GM21447 (cell line): ENCODE results near the gene LARP4B.
A peak's percentile ranks its signal among the peaks of the same experiment; 100 is the strongest.
"Not testable (repeated sequence)": the region's sequence is repeated elsewhere in the genome, so short reads cannot be mapped to it uniquely, and the experiment has no call there.

Experiments used
- ATAC-seq: cut with Tn5 transposase; IDR thresholded peaks from one replicate; pipeline ENCODE4 v1.9.1; 2021; ENCODE audit not compliant: unreplicated experiment

The LARP4B gene

GRCh38 chr10:958856-959255, 27.4 kb upstream of the LARP4B start:
- no peak for ATAC-seq

DNA sequence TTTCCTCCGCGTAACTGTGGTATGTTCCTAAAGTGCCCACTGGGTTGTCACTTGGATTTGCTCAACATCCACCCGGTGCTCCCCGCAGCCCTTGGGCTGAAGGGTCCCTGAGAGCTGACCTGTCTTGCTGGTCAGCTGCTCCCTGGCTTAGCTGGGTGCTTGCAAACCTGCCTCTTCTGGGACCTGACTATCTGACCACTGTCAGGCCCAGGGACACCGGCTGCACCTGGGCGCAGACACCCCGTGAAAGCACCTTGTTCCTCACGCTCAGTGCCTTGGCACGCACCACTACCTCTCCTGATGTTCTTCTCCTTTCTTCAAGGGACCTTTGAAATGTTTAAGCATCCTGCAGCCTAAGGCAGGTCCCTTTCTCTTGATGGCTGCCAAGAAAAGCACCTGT, 26.6 kb upstream of the LARP4B start:
- no peak for ATAC-seq

GRCh38 chr10:955820-956217, 24.3 kb upstream of the LARP4B start:
- ATAC-seq, result no peak

DNA sequence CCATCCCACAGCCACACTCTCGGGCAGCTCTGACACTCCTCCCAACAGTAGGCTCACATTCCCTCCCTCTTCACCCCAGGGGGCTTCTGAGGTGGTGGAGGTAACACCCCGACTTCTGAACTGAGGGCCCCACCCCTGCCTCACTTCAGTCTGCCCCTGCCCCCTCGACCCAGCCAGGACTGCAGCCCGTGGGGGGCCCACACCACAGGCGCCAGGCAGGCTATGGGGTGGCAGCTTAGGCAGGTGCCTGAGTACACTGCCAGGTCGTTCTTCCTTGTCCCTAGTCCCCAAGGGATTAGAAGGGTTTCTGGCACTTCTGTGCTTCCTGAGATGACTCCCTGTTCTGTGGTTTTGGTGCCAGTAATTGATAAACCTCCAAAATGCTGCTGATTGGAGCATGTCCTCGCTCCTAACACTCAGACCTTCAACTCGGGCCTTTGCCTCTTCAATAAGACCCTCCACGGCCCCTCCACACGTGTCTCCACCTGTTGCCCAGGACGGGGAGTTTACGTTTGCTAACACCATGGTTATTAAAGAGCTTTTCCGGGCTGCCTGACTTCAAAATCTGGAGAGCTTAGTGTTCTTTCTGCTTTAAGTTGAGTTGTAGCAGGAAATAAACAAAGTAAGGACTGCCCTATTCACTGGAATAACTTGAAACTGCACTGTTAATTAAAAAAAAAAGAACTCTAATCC, 23.8 kb upstream of the LARP4B start:
- no peak for ATAC-seq

DNA sequence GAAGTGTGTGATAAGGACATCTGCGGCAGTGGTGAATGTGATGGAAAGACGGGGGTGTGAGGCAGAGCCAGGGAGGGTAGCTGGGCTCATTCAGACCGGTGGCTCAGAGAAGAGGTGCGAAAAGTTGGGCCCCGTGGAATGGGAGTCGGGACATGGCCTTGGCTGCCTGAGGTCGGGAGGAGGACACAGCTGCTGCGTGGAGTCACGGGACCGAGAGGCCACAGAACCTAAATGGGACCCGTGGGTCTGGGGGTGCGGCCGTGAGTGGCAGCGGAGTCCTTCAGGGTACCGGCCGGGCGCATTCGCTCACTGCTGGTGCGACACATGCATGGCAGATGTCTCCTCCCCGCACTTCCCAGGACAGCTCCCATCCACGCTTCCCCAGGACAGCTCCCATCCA, 22.9 kb upstream of the LARP4B start:
- ATAC-seq, result no peak

GRCh38 chr10:953836-954235, 22.3 kb upstream of the LARP4B start:
- ATAC-seq, result no peak

DNA sequence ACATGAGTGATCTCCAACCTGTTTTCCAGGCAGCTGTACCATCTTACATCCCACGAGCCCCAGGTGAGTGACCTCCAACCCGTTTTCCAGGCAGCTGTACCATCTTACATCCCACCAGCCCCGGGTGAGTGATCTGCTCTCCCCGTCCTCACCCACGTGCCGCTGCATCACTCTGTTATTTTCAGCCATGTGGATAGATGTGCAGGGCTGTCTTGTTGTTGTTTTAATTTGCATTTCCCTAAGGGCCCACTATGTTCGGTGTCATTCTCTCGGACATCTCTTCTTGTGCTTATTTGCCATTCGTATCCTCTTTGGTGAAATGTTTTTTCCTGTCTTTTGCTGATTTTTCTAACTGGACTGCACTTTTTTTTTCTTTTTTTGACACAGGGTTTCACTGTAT, 17.9 kb upstream of the LARP4B start:
- no peak for ATAC-seq

DNA sequence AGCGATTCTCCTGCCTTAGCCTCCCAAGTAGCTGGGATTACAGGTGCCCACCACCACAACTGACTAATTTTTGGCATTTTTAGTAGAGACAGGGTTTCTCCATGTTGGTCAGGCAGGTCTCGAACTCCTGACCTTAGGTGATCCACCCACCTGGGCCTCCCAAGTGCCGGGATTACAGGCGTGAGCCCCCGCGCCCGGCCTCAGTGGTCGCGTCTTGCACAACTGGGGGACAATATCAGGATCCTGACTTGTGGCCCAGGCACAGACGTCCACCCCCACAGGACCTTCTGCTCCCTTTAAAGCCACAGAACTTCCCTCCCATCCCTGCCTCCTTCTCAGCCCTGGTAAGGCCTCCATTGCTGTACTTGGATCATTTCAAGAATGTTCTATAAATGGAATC, 16.8 kb upstream of the LARP4B start:
- no peak for ATAC-seq

GRCh38 chr10:947881-948280, 16.4 kb upstream of the LARP4B start:
- ATAC-seq, result no peak

DNA sequence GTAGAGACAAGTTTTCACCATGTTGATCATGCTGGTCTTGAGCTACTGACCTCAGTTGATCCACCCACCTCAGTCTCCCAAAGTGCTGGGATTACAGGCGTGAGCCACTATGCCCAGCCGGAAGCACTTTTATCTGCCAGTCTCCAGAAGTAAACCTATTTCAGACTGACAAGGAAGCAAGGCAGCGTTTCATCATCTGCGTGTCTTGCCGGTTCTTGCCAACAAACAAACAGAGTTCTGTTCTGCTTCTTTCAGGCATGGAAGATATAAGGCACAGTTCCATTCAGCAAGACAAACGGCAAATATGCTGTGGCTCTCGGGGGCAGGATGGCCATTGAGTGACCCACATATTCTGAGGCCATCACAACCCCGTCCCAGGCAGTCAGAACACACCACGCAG, 15.5 kb upstream of the LARP4B start:
- no peak for ATAC-seq

DNA sequence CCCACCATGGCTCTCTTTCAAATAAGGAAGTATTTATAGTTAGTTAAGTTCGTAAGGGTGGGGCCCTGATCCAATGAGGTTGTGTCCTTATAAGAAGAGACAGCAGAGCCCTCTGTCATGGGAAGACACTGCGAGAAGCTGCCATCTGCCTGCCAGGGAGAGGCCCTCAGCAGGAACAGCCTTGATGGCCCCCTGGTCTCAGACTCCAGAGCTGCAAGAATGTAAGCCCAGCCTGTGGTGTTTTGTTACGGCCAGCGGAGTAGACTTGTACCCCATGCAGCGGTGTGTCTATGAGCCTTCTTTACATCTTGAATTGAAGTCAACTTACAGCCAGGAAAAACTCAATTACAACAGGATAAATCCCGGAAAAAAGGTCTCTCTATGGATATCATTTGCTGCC, 14.3 kb upstream of the LARP4B start:
- ATAC-seq, result no peak

GRCh38 chr10:944034-944831, 12.7 kb upstream of the LARP4B start:
- ATAC-seq, result peak; percentile 36

DNA sequence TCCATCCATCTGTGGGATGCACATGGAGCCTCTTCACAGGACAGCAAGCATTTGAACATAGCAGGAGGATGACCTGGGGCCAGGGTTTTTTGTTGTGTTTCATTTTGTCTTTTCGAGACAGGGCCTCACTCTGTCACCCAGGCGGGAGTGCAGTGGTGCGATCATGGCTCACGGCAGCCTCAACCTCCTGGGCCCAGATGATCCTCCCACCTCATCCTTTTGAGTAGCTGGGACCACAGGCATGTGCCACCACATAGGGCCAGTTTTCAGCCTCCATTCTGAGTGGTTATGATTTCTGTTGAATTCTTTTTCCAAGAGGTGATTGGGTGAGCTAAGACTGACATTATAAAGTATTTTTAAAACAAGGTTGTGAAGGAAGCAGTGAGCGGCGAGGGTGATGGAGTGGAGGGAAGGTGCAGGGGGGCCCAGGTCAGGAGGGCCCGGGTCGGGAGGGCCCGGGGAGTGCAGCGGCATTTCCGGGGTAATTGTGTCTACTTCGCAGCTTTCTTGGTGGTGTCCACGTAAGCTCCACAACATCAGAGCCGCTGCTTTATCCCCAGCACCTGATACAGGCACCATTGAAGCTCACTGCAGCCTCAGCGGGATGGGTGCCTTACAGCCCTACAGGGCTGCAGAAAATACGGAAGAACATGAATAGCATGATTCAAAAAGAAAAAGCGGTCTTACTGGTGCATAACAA, 12.0 kb upstream of the LARP4B start:
- peak; percentile 46 for ATAC-seq

DNA sequence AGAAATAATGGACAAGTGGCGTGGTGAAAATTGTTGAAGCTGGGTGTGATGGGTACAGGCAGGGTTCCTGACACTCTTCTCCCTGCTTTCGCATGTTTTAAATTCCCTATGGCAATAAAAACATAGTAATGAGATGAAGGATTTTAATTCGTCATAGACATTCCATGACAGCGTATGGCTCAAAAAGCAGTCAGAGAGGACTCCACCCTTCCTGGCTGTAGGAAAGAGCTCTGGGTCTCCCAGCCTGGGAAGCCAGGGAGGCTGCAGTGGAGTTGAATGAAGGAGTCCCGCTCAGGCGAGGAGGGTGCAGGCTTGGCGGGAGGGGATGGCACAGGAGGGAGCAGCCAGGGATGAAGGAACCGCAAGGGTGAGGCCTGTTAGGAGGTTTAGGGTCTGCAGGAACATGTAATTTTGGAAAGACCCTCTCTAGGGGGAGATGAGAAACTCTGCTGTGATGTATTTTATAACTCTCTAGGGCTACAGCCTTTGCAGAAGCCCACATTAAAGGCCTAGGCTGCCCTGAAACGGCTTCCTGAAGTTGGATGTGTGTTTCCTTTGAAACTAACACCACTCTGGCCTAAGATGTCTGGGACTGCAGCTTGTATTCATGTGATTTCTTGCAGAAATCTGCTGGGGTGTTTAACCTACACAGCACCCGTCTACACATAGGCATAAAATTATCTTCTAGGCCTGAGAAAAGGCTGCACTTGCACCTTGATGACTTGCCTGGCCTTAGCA, 7.6 kb upstream of the LARP4B start:
- ATAC-seq, result no peak

DNA sequence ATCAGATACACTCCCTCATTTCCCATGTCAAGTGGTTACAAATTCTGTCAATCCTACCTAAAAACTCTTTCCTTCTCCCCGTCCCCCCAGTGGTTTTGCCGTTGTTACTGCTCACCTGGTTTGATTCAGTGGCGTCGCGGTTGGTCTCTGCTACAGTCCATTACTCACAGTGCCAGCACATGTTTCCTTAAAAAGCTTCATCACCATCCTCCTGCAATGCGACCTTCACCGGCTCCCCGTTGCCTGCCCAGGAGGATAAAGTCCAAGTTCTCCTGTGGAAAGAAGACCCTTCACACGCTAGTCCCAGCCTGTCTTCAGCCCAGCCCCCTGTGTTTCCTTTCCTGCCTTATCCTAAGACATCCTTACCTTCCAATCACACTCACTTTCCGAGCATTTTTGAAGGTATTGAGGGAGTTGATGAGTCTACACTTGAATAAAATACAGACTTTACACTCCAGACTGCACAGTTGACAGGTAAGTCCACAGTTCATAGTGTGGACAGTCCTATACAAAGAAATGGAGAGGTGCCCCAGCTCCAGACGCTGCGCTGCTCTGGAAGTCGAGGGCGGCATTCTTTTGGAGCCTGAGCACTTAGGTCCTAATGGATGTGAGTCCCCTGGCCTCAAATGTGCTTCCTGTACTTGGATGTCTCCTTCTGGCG, 3.4 kb upstream of the LARP4B start:
- no peak for ATAC-seq

- ATAC-seq, result not testable (repeated sequence)
Measured at GRCh38 chr10:934165-934564, 2.7 kb upstream of the LARP4B start.

- ATAC-seq, result no peak
Measured at GRCh38 chr10:932589-932988, 1.1 kb upstream of the LARP4B start.

GRCh38 chr10:930625-931325, 730 bp downstream of the LARP4B start:
- ATAC-seq, result no peak

DNA sequence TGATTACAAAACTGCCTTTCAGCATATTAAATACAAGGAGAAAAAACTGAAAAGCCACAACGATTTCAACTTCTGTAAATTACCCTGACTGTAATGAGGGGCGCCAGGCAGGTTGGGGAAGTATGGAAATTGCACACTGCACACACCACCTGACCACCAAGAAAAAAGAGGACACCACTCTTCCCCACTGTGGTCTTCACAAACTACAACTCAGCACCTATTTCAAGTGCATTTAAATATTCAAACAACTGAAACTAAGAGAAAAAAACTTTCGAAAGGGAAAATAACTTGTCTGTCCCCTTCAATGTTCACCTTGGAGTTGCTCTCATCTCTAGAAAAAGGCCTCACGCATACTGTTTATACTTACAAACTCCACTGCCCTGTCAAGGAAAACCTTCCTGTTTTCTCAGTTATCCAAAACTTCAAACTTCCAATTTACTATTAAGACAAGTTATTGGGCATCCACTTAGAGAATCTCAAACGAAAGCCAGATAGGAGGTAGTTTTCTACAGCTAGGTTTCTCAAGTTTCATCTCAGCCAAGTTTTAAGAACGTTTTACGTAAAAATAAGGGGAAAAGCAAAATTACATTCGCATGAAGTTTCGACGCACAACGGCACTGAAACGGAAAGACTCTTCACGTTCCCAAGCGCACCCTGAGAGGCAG, 1.4 kb downstream of the LARP4B start:
- peak; percentile 37 for ATAC-seq

- no peak for ATAC-seq
Measured at GRCh38 chr10:927131-927530, 4.4 kb downstream of the LARP4B start.
